Activated CD4-positive, alpha-beta T cell treated with anti-CD3 and anti-CD28 coated beads, Interleukin-2, amount 10 ng/mL, durations not matched to agents 7 days and 5 days (primary cell): ENCODE data around the gene TRPC1. TPM values are rescaled to one million over a fixed set of nuclear protein-coding genes. Genes with fewer than 3 reads are reported as not detected.
"Not testable (repeated sequence)": the region's sequence is repeated elsewhere in the genome, so short reads cannot be mapped to it uniquely, and the experiment has no call there.

Source experiments
- CTCF ChIA-PET: fragments of 350-600 bp; sonication (Branson Sonifier 250); formaldehyde crosslinking; loops from one replicate; lab custom pipeline; 2021; ENCODE audit warnings: antibody characterized with exemption; lab: Charles Lee
- POLR2A ChIA-PET: fragments of 350-600 bp; sonication (Branson Sonifier 250); formaldehyde crosslinking; loops from one replicate; lab custom pipeline; 2021; ENCODE audit warnings: antibody characterized with exemption; lab: Charles Lee
- DNase-seq: peaks from one replicate; pipeline ENCODE4 v3.0.0-alpha.2; 2020
- H3K27ac Mint-ChIP-seq: one replicate; pipeline ENCODE4 v1.8.0; 2021; ENCODE audit warnings: mild to moderate bottlenecking, moderate library complexity, mixed read lengths
- H3K27me3 Mint-ChIP-seq: one replicate; pipeline ENCODE4 v1.8.0; 2021; ENCODE audit warnings: mixed read lengths
- H3K36me3 Mint-ChIP-seq: one replicate; pipeline ENCODE4 v1.8.0; 2021; ENCODE audit warnings: low read depth, mixed read lengths
- H3K4me1 Mint-ChIP-seq: one replicate; pipeline ENCODE4 v1.8.0; 2021; ENCODE audit warnings: mixed read lengths
- H3K4me3 Mint-ChIP-seq: one replicate; pipeline ENCODE4 v1.8.0; 2021; ENCODE audit warnings: mild to moderate bottlenecking, moderate library complexity, mixed read lengths
- H3K9me3 Mint-ChIP-seq: one replicate; pipeline ENCODE4 v1.8.0; 2021; ENCODE audit warnings: mixed read lengths
- total RNA-seq, 2 experiments: library from RNA; stranded (reverse); gene quantifications; one replicate each; pipeline ENCODE4 v1.2.3, GENCODE V29; 2021

TRPC1 gene
- total RNA-seq, result 1 to 10 TPM; 1.2 to 1.6 TPM

DNA sequence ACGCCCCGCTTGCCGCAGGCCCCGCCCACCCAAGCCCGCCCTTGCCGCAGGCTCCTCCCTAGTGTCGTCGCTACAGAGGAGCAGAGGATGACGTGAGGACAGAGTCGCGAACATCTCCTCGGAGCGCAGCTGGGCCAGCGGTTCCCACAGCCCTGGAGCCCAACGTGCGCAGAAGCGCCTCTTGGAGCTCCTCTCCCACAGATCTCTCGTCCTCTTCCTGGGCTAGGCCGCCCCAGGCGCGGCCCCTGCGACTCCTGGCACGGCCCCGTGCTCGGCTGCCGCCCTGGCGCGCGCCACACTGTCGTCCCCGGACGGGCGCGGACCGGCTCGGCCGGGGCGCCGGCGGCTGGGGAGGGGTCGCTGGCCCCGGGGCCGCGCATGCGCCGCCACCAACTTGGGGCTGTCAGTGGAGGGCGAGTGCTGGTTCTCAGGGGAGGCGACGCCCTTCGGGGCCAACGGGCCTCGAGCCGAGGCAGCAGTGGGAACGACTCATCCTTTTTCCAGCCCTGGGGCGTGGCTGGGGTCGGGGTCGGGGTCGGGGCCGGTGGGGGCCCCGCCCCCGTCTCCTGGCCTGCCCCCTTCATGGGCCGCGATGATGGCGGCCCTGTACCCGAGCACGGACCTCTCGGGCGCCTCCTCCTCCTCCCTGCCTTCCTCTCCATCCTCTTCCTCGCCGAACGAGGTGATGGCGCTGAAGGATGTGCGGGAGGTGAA, at the start of gene TRPC1:
TSS of gene TRPC1 (plus strand) at position 67 of the 714 bp plus-strand sequence. CDS start at position 593, 526 bp downstream.
- peaks cover 14% of the 10 kb centered on the region for H3K4me1 Mint-ChIP-seq
- peak within 1 kb of the TSS; percentile 89 for H3K27ac Mint-ChIP-seq
- POLR2A ChIA-PET, result interaction anchor here (0.8 kb wide), 1 partner anchor 1247 kb away, joined by 3 read pairs; the partner anchor contains the start of gene DIPK2A
- H3K27me3 Mint-ChIP-seq, result peaks cover 66% of the 10 kb centered on the region
- DNase-seq, result peak; percentile 39
- CTCF ChIA-PET, result interaction anchor here (0.6 kb wide), 1 partner anchor 635 kb away, joined by 3 read pairs; no protein-coding TSS in a partner anchor
- H3K36me3 Mint-ChIP-seq, result peaks cover 2% of the 10 kb centered on the region
- peak within 1 kb of the TSS; percentile 80 for H3K4me3 Mint-ChIP-seq
- H3K9me3 Mint-ChIP-seq, result no peaks in the 10 kb centered on the region

DNA sequence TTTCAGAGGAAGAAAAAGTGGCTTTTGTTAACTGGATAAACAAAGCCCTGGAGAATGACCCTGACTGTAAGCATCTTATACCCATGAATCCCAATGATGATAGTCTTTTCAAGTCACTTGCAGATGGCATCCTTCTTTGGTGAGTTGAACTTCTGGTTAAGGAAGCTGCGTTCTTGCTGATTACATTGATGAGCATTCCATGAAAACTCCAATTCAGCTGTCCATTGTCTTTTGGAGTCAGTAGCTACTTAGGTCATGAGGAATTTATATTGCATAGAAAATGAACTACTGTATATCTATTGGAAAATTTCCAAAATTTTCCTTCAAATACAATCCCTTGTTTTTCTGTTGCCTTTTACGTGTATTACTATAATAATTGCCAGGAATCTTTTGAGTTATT, 47.7 kb upstream of the TRPC1 start:
- H3K27me3 Mint-ChIP-seq, result no peaks in the 10 kb centered on the region
- H3K27ac Mint-ChIP-seq, result no peak overlapping the region
- H3K4me1 Mint-ChIP-seq, result no peaks in the 10 kb centered on the region
- no peak overlapping the region for H3K4me3 Mint-ChIP-seq
- no peaks in the 10 kb centered on the region for H3K36me3 Mint-ChIP-seq
- POLR2A ChIA-PET, result no interaction called here
- H3K9me3 Mint-ChIP-seq, result no peaks in the 10 kb centered on the region
- CTCF ChIA-PET, result interaction anchor here (0.5 kb wide), 1 partner anchor 109 kb away, joined by 3 read pairs; no protein-coding TSS in a partner anchor
- DNase-seq, result no peak

DNA sequence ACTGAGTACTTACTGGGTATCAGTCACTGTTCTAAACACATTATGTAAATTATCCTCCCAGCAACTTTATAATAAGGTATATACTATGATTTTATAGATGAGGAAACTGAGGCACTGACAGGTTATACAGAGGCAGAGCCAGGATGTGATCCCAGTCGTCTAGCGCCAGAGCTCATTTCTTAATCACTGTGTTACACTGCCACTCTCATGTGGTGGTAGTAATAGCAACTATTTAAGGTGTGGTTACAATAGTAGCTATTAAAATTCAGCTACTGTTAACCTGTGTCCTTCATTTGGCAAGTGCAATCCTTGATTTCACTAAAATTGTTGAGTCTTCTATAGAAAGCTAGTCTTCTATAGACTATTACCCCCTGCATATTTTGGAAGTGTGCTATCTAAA, 43.1 kb upstream of the TRPC1 start:
- ChIA-PET CTCF (no interaction called here), POLR2A (no interaction called here)
- no peaks in the 10 kb centered on the region for H3K9me3 Mint-ChIP-seq

DNA sequence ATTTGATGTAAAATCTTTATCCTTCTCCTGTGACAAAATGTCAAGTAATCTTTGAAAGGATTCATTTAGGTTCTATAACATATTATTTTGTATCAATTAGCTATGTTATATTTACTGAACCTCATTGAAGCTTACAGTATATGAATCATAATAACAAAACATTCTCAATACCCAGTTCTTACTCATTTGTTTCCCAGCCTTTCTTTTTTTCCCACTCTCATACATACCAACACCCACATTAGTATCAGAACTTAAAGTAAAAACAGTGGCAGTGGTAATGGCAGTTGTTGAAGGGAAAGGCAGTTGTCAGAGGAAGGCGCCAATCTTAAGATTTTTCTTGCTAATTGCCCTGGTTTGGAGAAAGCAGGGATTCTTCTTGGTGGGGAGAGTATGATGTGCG, 33.2 kb upstream of the TRPC1 start:
- H3K36me3 Mint-ChIP-seq, result no peaks in the 10 kb centered on the region
- no peaks in the 10 kb centered on the region for H3K4me1 Mint-ChIP-seq
- POLR2A ChIA-PET, result no interaction called here
- H3K27ac Mint-ChIP-seq, result no peak overlapping the region
- no peaks in the 10 kb centered on the region for H3K27me3 Mint-ChIP-seq
- no peak for DNase-seq
- no peaks in the 10 kb centered on the region for H3K9me3 Mint-ChIP-seq
- CTCF ChIA-PET, result no interaction called here
- H3K4me3 Mint-ChIP-seq, result no peak overlapping the region

More for the DNA sequence above, 43.1 kb upstream of the TRPC1 start:
- no peaks in the 10 kb centered on the region for H3K27me3 Mint-ChIP-seq
- no peak overlapping the region for H3K4me3 Mint-ChIP-seq
- no peaks in the 10 kb centered on the region for H3K4me1 Mint-ChIP-seq
- no peak overlapping the region for H3K27ac Mint-ChIP-seq
- H3K36me3 Mint-ChIP-seq, result no peaks in the 10 kb centered on the region
- DNase-seq, result no peak

DNA sequence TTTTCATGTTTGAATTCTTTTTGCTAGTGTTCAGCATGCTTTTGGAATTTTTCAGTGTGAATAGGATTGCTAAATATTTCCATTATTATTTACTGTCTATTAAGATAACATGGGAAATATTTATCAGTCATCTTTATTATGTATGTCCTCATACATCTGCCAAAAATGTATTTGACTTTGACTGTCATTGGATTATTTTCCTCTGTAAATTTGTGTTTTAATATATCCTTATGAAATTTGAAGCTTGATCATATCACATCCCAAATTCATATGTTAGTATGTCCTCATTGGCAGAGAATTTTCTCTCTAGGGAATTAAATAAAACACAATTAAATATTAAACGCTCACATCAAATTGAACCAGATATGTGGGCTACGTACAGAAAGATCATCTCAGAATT, 32.3 kb upstream of the TRPC1 start:
- ChIA-PET POLR2A (no interaction called here), CTCF (no interaction called here)
- no peaks in the 10 kb centered on the region for H3K36me3 Mint-ChIP-seq
- no peaks in the 10 kb centered on the region for H3K4me1 Mint-ChIP-seq
- H3K9me3 Mint-ChIP-seq, result no peaks in the 10 kb centered on the region
- no peak overlapping the region for H3K4me3 Mint-ChIP-seq
- H3K27me3 Mint-ChIP-seq, result no peaks in the 10 kb centered on the region
- DNase-seq, result no peak
- H3K27ac Mint-ChIP-seq, result no peak overlapping the region

DNA sequence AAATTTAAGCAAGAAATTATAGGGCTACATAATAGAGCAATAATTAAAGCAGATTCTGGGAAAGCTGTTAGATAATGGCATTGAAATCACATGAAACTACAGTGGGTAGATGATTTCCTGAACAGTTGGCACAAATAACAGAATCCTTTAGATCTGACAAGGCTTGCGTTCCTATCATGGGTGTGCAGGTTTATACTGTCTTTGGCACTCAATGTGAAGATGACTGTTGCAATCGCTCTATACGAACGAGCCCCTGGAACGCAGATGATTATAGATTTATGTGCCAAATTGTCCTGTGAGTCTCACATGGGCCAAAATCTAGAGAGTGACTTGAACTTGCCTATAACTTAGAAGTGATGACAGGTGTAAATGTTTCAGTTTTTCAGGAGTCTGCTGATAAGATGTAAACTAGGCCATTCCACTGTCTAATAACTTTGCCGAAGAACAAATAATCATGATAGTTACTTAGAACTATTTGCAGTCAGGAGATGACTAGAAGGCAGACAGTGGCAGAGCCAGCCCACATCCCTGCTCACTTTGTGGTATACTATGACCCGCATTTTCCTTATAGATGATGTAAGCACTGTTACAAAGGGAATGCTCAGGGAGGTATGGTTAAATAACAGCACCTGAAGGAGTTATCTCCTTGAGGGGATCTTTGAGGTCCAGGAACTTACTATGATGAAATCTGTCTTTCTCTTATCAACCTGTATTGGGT, 30.5 kb upstream of the TRPC1 start:
- no peak for DNase-seq
- ChIA-PET POLR2A (no interaction called here), CTCF (no interaction called here)
- Mint-ChIP-seq H3K4me3 (no peak overlapping the region), H3K36me3 (no peaks in the 10 kb centered on the region), H3K27ac (no peak overlapping the region), H3K4me1 (no peaks in the 10 kb centered on the region), H3K9me3 (no peaks in the 10 kb centered on the region), H3K27me3 (no peaks in the 10 kb centered on the region)

DNA sequence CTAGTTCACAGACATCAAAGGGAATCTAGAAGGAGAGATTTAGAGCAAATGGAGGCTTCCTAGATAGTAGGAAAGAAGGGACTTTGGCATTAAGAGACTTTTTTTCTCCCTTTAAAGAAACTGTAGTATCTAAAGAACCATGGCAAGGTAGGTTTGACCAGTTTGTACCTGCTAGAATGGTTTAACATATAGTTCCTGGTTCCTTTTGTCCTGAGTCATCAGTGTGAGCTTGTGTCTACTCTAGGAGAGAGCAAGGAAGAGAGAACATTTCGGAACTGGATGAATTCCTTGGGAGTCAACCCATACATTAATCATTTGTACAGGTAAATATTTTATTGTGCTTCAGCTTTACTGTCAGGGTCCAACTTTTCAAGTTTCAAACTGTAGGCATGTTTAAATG, 29.6 kb upstream of the TRPC1 start:
- no peak overlapping the region for H3K4me3 Mint-ChIP-seq
- POLR2A ChIA-PET, result no interaction called here
- CTCF ChIA-PET, result no interaction called here

DNA sequence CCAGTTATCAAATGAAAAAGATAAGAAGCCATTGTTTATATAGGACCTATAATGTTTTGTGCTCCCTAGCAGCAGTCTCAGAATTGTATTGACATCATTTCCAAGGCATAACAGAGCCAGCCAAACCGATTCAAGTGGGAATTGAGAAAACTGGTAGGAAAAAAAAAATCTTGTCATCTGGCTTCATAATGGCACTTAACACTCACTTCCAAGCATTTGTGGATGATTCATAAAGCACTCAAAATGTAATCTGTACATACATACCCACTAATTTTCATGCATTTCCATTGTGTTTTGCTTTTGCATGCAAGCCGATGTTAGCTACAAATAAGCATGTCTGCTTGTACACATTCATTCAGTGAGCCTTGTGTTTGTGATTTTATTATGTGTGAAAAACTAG, 18.6 kb upstream of the TRPC1 start:
- POLR2A ChIA-PET, result no interaction called here
- Mint-ChIP-seq H3K27me3 (no peaks in the 10 kb centered on the region), H3K27ac (no peak overlapping the region), H3K4me3 (no peak overlapping the region), H3K4me1 (peaks cover 9% of the 10 kb centered on the region), H3K36me3 (no peaks in the 10 kb centered on the region), H3K9me3 (no peaks in the 10 kb centered on the region)
- DNase-seq, result no peak
- CTCF ChIA-PET, result no interaction called here

More for the DNA sequence above, 29.6 kb upstream of the TRPC1 start:
- Mint-ChIP-seq H3K4me1 (no peaks in the 10 kb centered on the region), H3K27me3 (no peaks in the 10 kb centered on the region), H3K27ac (no peak overlapping the region), H3K9me3 (no peaks in the 10 kb centered on the region), H3K36me3 (no peaks in the 10 kb centered on the region)
- DNase-seq, result no peak

DNA sequence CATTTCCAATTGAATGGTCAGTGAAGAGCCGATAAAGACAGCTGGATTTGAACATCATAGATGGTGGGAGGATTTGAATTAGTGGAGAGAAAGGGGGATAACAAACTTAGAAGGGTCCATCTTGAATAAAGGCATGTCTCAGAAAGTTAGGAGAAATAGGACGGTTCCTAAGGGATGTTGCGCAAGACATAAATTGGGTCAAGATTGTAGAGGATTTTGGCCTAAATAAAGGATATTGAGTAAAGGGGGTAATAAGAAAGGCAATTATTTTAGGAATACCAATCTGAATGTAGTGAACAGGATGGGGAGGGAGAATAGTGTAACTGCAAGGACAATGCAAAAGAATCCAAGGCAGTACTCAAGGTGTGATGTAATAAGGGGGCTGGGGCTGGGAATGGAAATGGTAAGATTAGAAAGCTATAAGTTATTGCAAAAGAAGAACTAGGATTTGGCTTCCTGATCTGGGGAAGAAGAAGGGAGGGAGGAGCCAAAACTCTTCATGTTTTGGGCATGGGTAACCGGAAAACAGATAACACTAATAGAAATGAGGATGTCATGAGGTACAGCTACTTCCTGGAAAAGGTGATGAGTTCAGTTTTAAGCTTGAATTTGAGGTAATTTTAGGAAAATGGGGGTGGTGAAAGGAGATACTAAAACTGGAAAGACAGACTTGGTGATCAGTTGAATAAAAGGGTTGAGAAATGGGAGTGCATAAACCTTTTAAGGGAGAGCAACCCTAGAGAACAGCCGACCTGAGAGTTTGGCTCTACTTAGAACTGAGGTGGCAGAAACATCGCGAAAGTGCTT, 17.3 kb upstream of the TRPC1 start:
- no peak overlapping the region for H3K4me3 Mint-ChIP-seq
- no peaks in the 10 kb centered on the region for H3K9me3 Mint-ChIP-seq
- H3K27ac Mint-ChIP-seq, result no peak overlapping the region
- no peaks in the 10 kb centered on the region for H3K27me3 Mint-ChIP-seq
- DNase-seq, result no peak
- H3K36me3 Mint-ChIP-seq, result no peaks in the 10 kb centered on the region
- POLR2A ChIA-PET, result no interaction called here
- H3K4me1 Mint-ChIP-seq, result peaks cover 9% of the 10 kb centered on the region
- CTCF ChIA-PET, result no interaction called here

DNA sequence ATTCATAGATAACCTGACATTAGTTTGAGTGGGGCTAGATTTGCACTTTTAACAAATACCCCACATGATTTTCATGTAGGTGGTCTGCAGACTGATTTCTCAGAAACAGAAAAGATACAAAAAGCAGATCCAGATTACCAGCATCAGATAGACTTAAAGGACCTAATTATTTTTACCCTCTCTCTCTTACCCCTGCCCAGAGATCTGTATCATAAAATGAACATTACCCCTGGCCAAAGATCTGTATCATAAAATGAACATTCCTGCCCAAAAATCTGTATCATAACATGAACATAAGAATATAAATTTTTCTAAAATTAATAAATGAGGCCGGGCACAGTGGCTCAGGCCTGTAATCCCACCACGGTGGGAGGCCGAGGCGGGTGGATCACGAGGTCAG, 14.6 kb upstream of the TRPC1 start:
- ChIA-PET POLR2A (no interaction called here), CTCF (no interaction called here)
- no peak for DNase-seq
- Mint-ChIP-seq H3K27ac (no peak overlapping the region), H3K9me3 (no peaks in the 10 kb centered on the region), H3K36me3 (no peaks in the 10 kb centered on the region), H3K4me3 (no peak overlapping the region), H3K27me3 (no peaks in the 10 kb centered on the region), H3K4me1 (peaks cover 9% of the 10 kb centered on the region)

DNA sequence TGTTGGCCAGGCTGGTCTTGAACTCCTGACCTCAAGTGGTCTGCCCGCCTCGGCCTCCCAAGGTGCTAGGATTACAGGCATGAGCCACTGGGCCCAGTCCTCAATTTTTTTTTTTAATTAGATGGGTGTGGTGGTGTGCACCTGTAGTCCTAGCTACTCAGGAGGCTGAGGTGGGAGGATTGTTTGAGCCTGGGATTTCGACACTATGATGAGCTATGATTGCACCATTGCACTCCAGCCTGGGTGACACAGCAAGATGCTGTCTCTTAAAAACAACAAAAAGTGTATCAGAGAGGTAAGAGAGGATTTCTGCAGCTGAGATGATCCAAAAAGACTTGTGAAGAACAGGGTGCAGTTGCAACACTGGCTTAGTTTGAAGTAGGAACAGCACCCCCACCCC, 9.0 kb upstream of the TRPC1 start:
- CTCF ChIA-PET, result interaction anchor here (0.9 kb wide), 1 partner anchor 20 kb away, joined by 3 read pairs; no protein-coding TSS in a partner anchor
- H3K4me1 Mint-ChIP-seq, H3K4me3 Mint-ChIP-seq, H3K9me3 Mint-ChIP-seq, DNase-seq, POLR2A ChIA-PET, H3K27ac Mint-ChIP-seq, H3K36me3 Mint-ChIP-seq: not testable (repeated sequence)
- H3K27me3 Mint-ChIP-seq, result peaks cover 24% of the 10 kb centered on the region

DNA sequence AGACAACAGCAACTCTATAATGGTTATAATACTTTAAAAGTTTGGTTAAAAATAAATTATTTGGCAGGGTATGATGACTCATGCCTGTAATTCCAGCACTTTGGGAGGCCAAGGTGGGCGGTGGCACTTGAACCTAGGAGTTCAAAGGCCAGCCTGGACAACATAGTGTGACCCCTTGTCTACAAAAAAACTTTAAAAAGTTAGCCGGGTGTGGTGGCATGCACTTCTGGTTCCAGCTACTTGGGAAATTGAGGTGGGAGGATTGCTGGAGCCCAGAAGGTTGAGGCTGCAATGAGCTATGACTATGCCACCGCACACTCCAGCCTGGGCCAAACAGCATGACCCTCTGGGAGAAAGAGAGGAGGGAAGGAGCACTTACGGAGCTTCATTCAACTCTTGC, 7.7 kb upstream of the TRPC1 start:
- POLR2A ChIA-PET, result interaction anchor here (0.7 kb wide), 1 partner anchor 13 kb away, joined by 4 read pairs; no protein-coding TSS in a partner anchor
- Mint-ChIP-seq H3K4me3 (no peak overlapping the region), H3K9me3 (no peaks in the 10 kb centered on the region), H3K27ac (no peak overlapping the region), H3K36me3 (no peaks in the 10 kb centered on the region), H3K4me1 (no peaks in the 10 kb centered on the region), H3K27me3 (peaks cover 34% of the 10 kb centered on the region)
- DNase-seq, result no peak
- CTCF ChIA-PET, result no interaction called here

DNA sequence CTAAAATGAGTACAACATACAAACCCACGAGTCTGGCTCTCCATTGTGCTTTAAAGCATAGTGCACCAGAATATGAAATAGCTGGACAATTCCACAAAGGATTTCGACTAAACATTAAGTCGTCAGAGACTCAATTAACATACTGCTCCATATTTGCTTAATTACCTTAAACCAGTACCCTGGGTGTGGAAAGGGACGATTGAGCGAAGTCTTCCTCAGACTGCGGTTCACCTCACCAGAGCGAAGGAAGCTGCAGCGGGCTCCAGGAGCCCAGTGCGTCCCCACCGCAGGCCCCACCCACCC, 218 bp upstream of the TRPC1 start:
- peaks cover 14% of the 10 kb centered on the region for H3K4me1 Mint-ChIP-seq
- DNase-seq, result peak; percentile 80
- H3K9me3 Mint-ChIP-seq, result no peaks in the 10 kb centered on the region
- CTCF ChIA-PET, result interaction anchor here (0.6 kb wide), 1 partner anchor 634 kb away, joined by 3 read pairs; no protein-coding TSS in a partner anchor
- H3K36me3 Mint-ChIP-seq, result peaks cover under 1% of the 10 kb centered on the region
- peak overlapping the region; percentile 75 for H3K4me3 Mint-ChIP-seq
- peaks cover 69% of the 10 kb centered on the region for H3K27me3 Mint-ChIP-seq
- H3K27ac Mint-ChIP-seq, result no peak overlapping the region
- POLR2A ChIA-PET, result interaction anchor here (0.8 kb wide), 1 partner anchor 1248 kb away, joined by 3 read pairs; the partner anchor contains the start of gene DIPK2A
